Gastrocnemius medialis (tissue), 4 donors: Measurements from ENCODE around the gene SLC2A3. TPM values are rescaled to one million over a fixed set of nuclear protein-coding genes. Genes with fewer than 3 reads are reported as not detected.
"Not testable (repeated sequence)": the region's sequence is repeated elsewhere in the genome, so short reads cannot be mapped to it uniquely, and the experiment has no call there.

Experiments
- ATAC-seq, 2 donors: fragments of 150-250 bp; one replicate each; pipeline ENCODE4 v1.9.1; 2016
- DNase-seq, 2 donors: peaks; one replicate each; pipeline ENCODE4 v3.0.0-alpha.2; 2019
- H3K27ac ChIP-seq, 4 donors: fragments of 200-600 bp; sonication (generic); 1 replicate in 1 of 4; 2 replicates in 3 of 4; pipeline ENCODE4 v1.5.1; 2016 to 2018; ENCODE audit warnings: mild to moderate bottlenecking in 2 of 4, moderate library complexity in 1 of 4
- H3K27me3 ChIP-seq, 3 donors: fragments of 200-600 bp; sonication (generic) in 2 of 3; 1 replicate in 1 of 3; 2 replicates in 2 of 3; pipeline versions ENCODE4 v1.5.1 to v1.6.0; 2016 to 2019; ENCODE audit warnings: mild to moderate bottlenecking in 1 of 3, moderate library complexity in 1 of 3
- H3K36me3 ChIP-seq, 2 donors: fragments of 200-600 bp; sonication (generic) in 1 of 2; one replicate each; pipeline ENCODE4 v1.5.1; 2017 to 2018
- H3K4me1 ChIP-seq, 2 donors: fragments of 200-600 bp; sonication (generic) in 1 of 2; one replicate each; pipeline ENCODE4 v1.5.1; 2016 to 2017; ENCODE audit warnings: mild to moderate bottlenecking in 2 of 2
- H3K4me3 ChIP-seq, 4 donors: fragments of 200-600 bp; sonication (generic) in 3 of 4; 1 replicate in 1 of 4; 2 replicates in 3 of 4; pipeline ENCODE4 v1.5.1; 2016 to 2019; ENCODE audit warnings: mild to moderate bottlenecking in 2 of 4
- H3K9me3 ChIP-seq, 3 donors: fragments of 200-600 bp; sonication (generic) in 2 of 3; 1 replicate in 1 of 3; 2 replicates in 2 of 3; pipeline ENCODE4 v1.5.1; 2016 to 2019
- POLR2A ChIP-seq, 2 donors: fragments of 450-650 bp; IDR thresholded peaks; one replicate each; pipeline ENCODE4 v1.6.1; 2017; ENCODE audit warnings: antibody characterized with exemption in 2 of 2, mild to moderate bottlenecking in 2 of 2, moderate library complexity in 2 of 2
- in situ Hi-C, 4 donors: fragments of 200-750 bp; cut with MboI; loops; one replicate each; pipeline versions ENCODE4 v1.15.0 to v1.8.0; 2017; ENCODE audit warnings: low sequenced_read_pairs in 4 of 4
- intact Hi-C: fragments of 100-400 bp; cut with DNase I; formaldehyde crosslinking; loops from one replicate; pipeline ENCODE4 v1.15.1; 2023; ENCODE audit warnings: low total_unique reads
- total RNA-seq, 4 donors: library from RNA; depleted of rRNA; stranded (reverse); fragments of >200 nt; gene quantifications; one replicate each; pipeline versions ENCODE4 v1.1.0 to v1.2.3, GENCODE V29; 2016
- TF ChIP-seq, protein P1 (sequence below), 5 experiments: fragments of 450-650 bp in 3 of 5; fragments of 200-600 bp in 2 of 5; sonication (generic) in 2 of 5; IDR thresholded peaks in 4 of 5; conservative IDR thresholded peaks in 1 of 5; 1 replicate in 4 of 5; 2 replicates in 1 of 5; pipeline ENCODE4 v1.5.1; 2016 to 2019; ENCODE audit warnings: antibody characterized with exemption in 5 of 5, mild to moderate bottlenecking in 3 of 5, moderate library complexity in 3 of 5

SLC2A3 gene
- total RNA-seq, 4 donors from 2014 or later = 19.3 to 27.2 (median 23.7) TPM

DNA sequence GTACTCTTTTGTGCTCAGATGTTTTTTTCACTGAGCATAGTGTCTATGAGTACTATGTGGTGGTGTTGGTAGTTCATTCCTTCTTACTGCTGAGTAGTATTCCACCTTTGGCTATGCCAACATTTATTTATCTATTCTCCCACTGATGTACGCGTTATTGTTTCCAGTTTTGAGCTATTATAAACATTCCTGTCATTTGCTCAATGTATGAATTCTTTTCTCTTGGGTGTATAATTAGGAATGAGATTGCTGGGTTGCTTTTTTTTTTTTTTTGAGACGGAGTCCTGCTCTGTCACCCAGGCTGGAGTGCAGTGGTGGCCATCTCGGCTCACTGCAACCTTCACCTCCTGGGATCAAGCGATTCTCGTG lies 37.5 kb upstream of the SLC2A3 start:
- peaks cover 11 to 24% (median 22%) of the 10 kb centered on the region in 3 donors for H3K27me3 ChIP-seq
- no peak overlapping the region for H3K27ac ChIP-seq
- peaks cover 7 to 10% of the 10 kb centered on the region in 2 donors for H3K4me1 ChIP-seq
- in situ Hi-C loops = no loop called here
- no peak for DNase-seq
- no peak overlapping the region for H3K4me3 ChIP-seq
- TF ChIP-seq POLR2A (IDR thresholded peaks at IDR 0.05) = no peak
- TF ChIP-seq, protein P1, sequence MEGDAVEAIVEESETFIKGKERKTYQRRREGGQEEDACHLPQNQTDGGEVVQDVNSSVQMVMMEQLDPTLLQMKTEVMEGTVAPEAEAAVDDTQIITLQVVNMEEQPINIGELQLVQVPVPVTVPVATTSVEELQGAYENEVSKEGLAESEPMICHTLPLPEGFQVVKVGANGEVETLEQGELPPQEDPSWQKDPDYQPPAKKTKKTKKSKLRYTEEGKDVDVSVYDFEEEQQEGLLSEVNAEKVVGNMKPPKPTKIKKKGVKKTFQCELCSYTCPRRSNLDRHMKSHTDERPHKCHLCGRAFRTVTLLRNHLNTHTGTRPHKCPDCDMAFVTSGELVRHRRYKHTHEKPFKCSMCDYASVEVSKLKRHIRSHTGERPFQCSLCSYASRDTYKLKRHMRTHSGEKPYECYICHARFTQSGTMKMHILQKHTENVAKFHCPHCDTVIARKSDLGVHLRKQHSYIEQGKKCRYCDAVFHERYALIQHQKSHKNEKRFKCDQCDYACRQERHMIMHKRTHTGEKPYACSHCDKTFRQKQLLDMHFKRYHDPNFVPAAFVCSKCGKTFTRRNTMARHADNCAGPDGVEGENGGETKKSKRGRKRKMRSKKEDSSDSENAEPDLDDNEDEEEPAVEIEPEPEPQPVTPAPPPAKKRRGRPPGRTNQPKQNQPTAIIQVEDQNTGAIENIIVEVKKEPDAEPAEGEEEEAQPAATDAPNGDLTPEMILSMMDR (IDR thresholded peaks at IDR 0.05 in 4 of 5, conservative IDR thresholded peaks at IDR 0.05 in 1 of 5) = no peak
- ATAC-seq = no peak
- no peaks in the 10 kb centered on the region for H3K9me3 ChIP-seq
- intact Hi-C loops = loop anchor here (5.0 kb wide), 1 partner anchor 36 kb away; the partner anchor contains the start of gene SLC2A3
- H3K36me3 ChIP-seq = no peaks in the 10 kb centered on the region

DNA sequence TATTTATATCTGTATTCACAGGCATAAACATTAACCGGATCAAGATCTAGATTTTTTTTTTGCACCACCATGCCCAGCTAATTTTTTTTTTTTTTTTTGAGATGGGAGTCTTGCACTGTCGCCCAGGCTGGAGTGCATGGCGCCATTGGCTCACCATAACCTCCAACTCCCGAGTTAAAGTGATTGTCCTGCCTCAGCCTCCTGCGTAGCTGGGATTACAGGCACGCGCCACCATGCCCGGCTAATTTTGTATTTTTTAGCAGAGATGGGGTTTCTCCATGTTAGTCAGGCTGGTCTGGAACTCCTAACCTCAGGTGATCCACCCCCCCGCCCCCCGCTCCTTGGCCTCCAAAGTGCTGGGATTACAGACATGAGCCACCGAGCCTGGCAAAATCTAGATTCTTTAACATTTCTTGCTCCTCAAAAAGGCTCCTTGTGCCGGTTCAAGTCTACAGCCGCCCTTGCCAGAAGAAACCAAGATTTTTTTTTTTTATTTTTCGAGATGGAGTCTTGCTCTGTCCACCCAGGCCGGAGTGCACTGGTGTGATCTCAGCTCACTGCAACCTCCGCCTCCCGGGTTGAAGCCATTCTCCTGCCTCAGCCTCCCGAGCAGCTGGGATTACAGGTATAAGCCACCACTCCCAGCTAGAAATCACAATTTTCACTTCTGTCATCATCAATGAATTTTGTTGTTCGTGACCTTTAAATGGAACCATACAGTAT lies 36.9 kb upstream of the SLC2A3 start:
- DNase-seq (no peak), ATAC-seq (no peak)
- Histone ChIP-seq H3K36me3 (no peaks in the 10 kb centered on the region), H3K4me3 (no peak overlapping the region), H3K9me3 (no peaks in the 10 kb centered on the region), H3K27me3 (peaks cover 11 to 29% (median 22%) of the 10 kb centered on the region in 3 donors), H3K4me1 (peaks cover 7 to 10% of the 10 kb centered on the region in 2 donors), H3K27ac (no peak overlapping the region)
- TF ChIP-seq, protein P1 (IDR thresholded peaks at IDR 0.05 in 4 of 5, conservative IDR thresholded peaks at IDR 0.05 in 1 of 5) = no peak
- no peak for TF ChIP-seq POLR2A (IDR thresholded peaks at IDR 0.05)
- in situ Hi-C loops (no loop called here), intact Hi-C loops (loop anchor here (5.0 kb wide), 1 partner anchor 36 kb away; the partner anchor contains the start of gene SLC2A3)

DNA sequence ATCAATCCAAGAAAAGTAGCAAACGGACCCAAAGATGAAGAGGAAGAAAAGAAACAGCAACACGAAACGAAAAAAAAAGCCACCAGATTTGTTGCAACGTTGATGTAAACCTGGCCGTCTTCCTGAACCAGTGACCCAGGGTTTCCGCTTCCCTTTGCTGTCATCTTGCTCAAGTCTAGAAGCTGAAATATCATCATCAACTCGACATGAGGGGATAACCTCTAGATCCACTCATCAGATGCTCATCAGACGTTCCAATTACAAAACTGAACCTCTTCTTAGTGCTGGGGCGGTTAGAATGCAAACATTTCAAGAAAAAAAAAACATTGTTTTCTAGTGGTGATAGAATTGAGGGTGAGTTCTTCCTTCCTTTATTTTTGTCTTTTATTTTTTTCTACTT lies 36.3 kb upstream of the SLC2A3 start:
- not testable (repeated sequence) for H3K27ac ChIP-seq, H3K9me3 ChIP-seq

DNA sequence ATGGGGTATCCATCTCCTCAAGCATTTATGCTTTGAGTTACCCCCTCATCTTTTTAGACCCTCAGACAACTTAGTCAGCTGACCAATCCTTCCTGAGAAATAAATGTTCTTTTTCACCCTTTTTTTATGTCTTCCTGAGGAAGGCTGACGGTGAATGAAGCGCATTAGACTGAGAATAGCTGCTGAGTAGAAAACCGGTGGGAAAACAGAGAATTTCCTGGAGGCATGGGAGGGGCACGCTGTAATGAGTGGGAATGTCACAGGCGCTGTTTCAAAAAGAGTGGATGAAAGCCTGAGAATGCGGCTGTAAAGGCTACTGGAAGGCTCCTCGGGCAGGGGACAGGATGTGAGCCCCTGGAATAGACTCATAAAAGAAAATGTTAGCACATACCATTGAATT lies 35.8 kb upstream of the SLC2A3 start:
- H3K36me3 ChIP-seq, in situ Hi-C loops, DNase-seq, H3K9me3 ChIP-seq, ATAC-seq: not testable (repeated sequence)
- Histone ChIP-seq H3K27ac (peak overlapping the region; percentile 69 to 83 (median 77)), H3K4me3 (peak overlapping the region in 3 of 4 donors; percentile 40 to 65 (median 58)), H3K4me1 (peaks cover 7 to 10% of the 10 kb centered on the region in 2 donors), H3K27me3 (peaks cover 11 to 32% (median 22%) of the 10 kb centered on the region in 3 donors)
- intact Hi-C loops = loop anchor here (5.0 kb wide), 1 partner anchor 34 kb away; the partner anchor contains the start of gene SLC2A3

More for the DNA sequence above, 36.3 kb upstream of the SLC2A3 start:
- in situ Hi-C loops, H3K4me3 ChIP-seq, H3K36me3 ChIP-seq, ATAC-seq, DNase-seq: not testable (repeated sequence)
- Histone ChIP-seq H3K27me3 (peaks cover 11 to 32% (median 22%) of the 10 kb centered on the region in 3 donors), H3K4me1 (peaks cover 7 to 10% of the 10 kb centered on the region in 2 donors)
- intact Hi-C loops = loop anchor here (5.0 kb wide), 1 partner anchor 35 kb away; the partner anchor contains the start of gene SLC2A3

DNA sequence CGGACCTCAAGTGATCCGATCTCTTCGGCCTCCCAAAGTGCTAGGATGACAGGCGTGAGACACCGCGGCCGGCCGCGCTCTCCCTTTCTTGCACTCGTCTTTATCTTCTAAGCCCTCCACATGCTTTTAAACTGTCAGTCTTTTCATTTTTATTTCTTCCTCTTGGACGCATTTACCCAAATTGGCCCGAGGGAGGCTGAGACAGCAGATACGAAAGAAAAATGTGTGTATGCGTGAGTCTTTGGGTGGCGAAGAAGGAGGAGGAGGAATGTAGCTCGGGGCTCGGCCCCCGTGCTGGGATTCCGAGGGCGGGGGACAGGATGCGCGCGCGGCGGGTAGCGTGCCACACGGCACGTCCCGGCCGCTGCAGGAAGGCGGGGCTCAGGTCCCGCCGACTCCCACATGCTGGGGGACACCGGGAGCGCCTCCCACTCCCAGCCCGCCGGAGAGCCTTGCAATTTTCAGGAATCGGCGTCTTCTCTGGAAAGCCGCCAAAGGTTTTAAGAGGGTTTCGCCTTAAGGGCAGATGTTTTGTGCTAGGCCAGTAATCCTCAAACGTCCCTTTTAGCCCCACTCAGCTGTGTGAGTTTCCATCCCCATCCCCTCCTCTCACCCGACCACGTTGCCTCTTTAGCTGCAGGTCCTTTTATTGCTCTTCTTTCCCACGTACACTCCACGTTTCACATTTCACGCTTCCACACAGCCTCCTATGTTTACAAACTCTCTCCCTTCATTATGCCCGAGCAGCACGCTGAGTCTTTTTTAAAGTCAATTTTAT lies 34.7 kb upstream of the SLC2A3 start:
- intact Hi-C loops (loop anchor here (5.0 kb wide), 1 partner anchor 33 kb away; the partner anchor contains the start of gene SLC2A3), in situ Hi-C loops (no loop called here)
- H3K9me3 ChIP-seq = no peaks in the 10 kb centered on the region
- H3K4me3 ChIP-seq = peak overlapping the region; percentile 40 to 65 (median 56)
- DNase-seq = peak; percentile 57 to 64
- H3K27me3 ChIP-seq = peaks cover 11 to 32% (median 22%) of the 10 kb centered on the region in 3 donors
- peak; percentile 82 to 83 for ATAC-seq
- TF ChIP-seq, protein P1 (IDR thresholded peaks at IDR 0.05 in 4 of 5, conservative IDR thresholded peaks at IDR 0.05 in 1 of 5) = peak in 1 of 5 experiments; percentile 9
- peak; percentile 59 to 79 for TF ChIP-seq POLR2A (IDR thresholded peaks at IDR 0.05)
- peaks cover 7 to 10% of the 10 kb centered on the region in 2 donors for H3K4me1 ChIP-seq
- peak overlapping the region; percentile 69 to 83 (median 77) for H3K27ac ChIP-seq
- no peaks in the 10 kb centered on the region for H3K36me3 ChIP-seq
